Esophagus (tissue), 2 donors: ENCODE measurements around the gene RSBN1. TPM values are rescaled to one million over a fixed set of nuclear protein-coding genes. Genes with fewer than 3 reads are reported as not detected.

Experiments used
- H3K27ac ChIP-seq, 2 donors: one replicate each; pipeline ENCODE4 v1.5.1; 2013; ENCODE audit warnings: low read depth in 2 of 2, mild to moderate bottlenecking in 2 of 2, inconsistent platforms in 1 of 2, low read length in 1 of 2, moderate library complexity in 1 of 2
- H3K27me3 ChIP-seq, 2 donors: one replicate each; pipeline ENCODE4 v1.6.1; 2013; ENCODE audit warnings: low read length in 2 of 2, control low read depth in 1 of 2, mild to moderate bottlenecking in 1 of 2; ENCODE audit not compliant: insufficient read depth in 2 of 2, control insufficient read depth in 1 of 2
- H3K36me3 ChIP-seq, 2 donors: one replicate each; pipeline ENCODE4 v1.6.1; 2013; ENCODE audit warnings: low read length in 1 of 2; ENCODE audit not compliant: control insufficient read depth in 2 of 2, insufficient read depth in 2 of 2
- H3K4me1 ChIP-seq, 2 donors: one replicate each; pipeline ENCODE4 v1.6.1; 2013; ENCODE audit warnings: low read length in 1 of 2; ENCODE audit not compliant: control insufficient read depth in 2 of 2, insufficient read depth in 2 of 2
- H3K4me3 ChIP-seq, 2 donors: one replicate each; pipeline ENCODE4 v1.5.1; 2013; ENCODE audit warnings: low read length in 2 of 2, mild to moderate bottlenecking in 2 of 2, low read depth in 1 of 2, moderate library complexity in 1 of 2
- H3K9me3 ChIP-seq, 2 donors: one replicate each; pipeline ENCODE4 v1.6.1; 2013; ENCODE audit warnings: mild to moderate bottlenecking in 2 of 2, low read depth in 1 of 2, low read length in 1 of 2, moderate library complexity in 1 of 2; ENCODE audit not compliant: control insufficient read depth in 2 of 2, insufficient read depth in 1 of 2
- WGBS, 2 donors: extraction: QIAGEN DNeasy Blood & Tissue Kit; methylation state at CpG; one replicate each; pipeline ENCODE4 v1.1.7; 2013; 5-methylcytosine and 5-hydroxymethylcytosine counted together
- polyA plus RNA-seq, 2 donors: library from polyadenylated mRNA; stranded (reverse); fragments of 200-250 nt; gene quantifications; one replicate each; pipeline ENCODE4 v1.2.3, GENCODE V29; 2013
- donor health status: healthy with polysubstance abuse.
- donor health status: Bipolar disorder and iron deficiency.

The RSBN1 gene
- polyA plus RNA-seq, 2 donors, result 2.9 to 3.5 TPM

GRCh38 chr1:113818578-113818977 lies 6.3 kb upstream of the RSBN1 start:
- WGBS, 2 donors, result 87 to 93% methylated on average over 2 of the region's 2 CpGs
- Histone ChIP-seq H3K4me1 (no peaks in the 10 kb centered on the region), H3K27me3 (no peaks in the 10 kb centered on the region), H3K27ac (no peak overlapping the region), H3K4me3 (no peak overlapping the region), H3K36me3 (no peaks in the 10 kb centered on the region), H3K9me3 (no peaks in the 10 kb centered on the region)

DNA sequence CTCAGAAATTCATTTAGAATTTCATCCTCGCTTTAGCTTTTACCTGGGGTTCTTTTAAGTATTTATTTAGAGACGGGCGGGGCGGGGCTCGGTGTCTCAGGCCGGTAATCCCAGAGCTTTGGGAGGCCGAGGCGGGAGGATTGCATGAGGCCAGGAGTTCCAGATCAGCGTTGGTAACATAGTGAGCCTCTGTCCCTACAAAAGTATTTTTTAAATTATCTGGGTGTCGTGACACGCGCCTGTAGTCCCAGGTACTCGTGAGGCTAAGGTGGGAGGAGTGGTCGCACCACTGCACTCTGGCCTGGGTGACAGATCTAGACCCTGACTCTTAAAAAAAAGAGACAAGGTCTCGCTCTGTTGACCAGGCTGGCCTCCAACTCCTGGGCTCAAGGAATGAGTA lies 942 bp upstream of the RSBN1 start:
- H3K27me3 ChIP-seq, result no peaks in the 10 kb centered on the region
- peak overlapping the region in 1 of 2 donors; percentile 71 for H3K4me3 ChIP-seq
- WGBS, 2 donors, result 94 to 95% methylated on average over 15 of the region's 15 CpGs
- H3K27ac ChIP-seq, result no peak overlapping the region
- H3K36me3 ChIP-seq, result no peaks in the 10 kb centered on the region
- peaks cover 0 to 3% of the 10 kb centered on the region in 2 donors for H3K4me1 ChIP-seq
- no peaks in the 10 kb centered on the region for H3K9me3 ChIP-seq

- H3K36me3 ChIP-seq, result no peaks in the 10 kb centered on the region
- 19 to 22% methylated on average over 13 of the region's 13 CpGs for WGBS, 2 donors
- H3K4me3 ChIP-seq, result peak overlapping the region; percentile 38 to 71
Measured at GRCh38 chr1:113812661-113813135, 422 bp upstream of the RSBN1 start.

GRCh38 chr1:113811156-113811887 lies 954 bp downstream of the RSBN1 start:
- Histone ChIP-seq H3K4me3 (peak overlapping the region; percentile 71 to 80), H3K36me3 (no peaks in the 10 kb centered on the region), H3K9me3 (no peaks in the 10 kb centered on the region), H3K27ac (peak overlapping the region; percentile 87 to 90), H3K4me1 (peaks cover 0 to 3% of the 10 kb centered on the region in 2 donors), H3K27me3 (no peaks in the 10 kb centered on the region)
- 1% methylated on average over 29 of the region's 29 CpGs for WGBS, 2 donors

More at GRCh38 chr1:113812661-113813135, 422 bp upstream of the RSBN1 start:
- H3K27me3 ChIP-seq, result no peaks in the 10 kb centered on the region
- peak overlapping the region; percentile 66 to 79 for H3K27ac ChIP-seq
- no peaks in the 10 kb centered on the region for H3K9me3 ChIP-seq
- peaks cover 0 to 3% of the 10 kb centered on the region in 2 donors for H3K4me1 ChIP-seq

DNA sequence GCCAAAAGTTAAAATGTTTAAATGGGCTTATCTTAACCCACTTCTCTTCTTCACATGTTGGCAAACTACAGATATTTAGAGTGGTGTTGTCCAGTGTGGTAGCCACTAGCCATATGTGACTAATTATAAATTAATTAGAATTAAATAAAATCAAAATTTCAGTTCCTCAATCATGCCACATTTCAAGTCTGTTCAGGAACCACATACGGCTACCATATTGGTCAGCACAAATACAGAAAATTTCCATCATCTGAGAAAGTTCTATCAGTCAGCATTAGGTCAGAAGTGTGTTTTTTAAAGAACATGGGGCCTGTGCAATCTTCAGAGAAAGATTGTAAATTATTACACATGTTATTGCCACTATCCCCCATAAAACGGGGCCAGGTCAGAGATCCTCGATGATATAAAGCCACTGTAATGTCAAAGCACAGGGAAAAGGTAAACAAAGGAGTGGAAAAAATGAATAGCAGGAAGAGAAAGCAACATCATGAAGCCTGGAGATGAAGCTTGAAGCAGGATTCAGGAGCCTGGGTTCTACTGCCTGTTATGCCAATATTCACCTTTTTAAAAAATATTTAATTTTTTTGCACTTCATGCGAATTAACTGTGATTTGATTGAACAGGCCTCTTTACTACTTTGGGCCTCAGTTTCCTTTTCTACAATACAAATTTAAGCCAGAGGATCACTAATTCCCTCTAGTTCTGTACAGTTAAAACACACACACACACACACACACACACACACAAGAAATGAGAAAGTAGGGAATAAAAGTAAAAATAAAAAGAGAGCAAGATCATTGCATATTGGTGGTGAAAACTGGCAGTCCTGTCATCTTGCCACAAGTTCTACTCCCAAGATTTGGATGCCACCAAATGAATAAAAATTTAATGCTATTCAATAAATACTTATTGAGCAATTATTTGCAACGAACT lies 2.3 kb downstream of the RSBN1 start:
- peaks cover 0 to 3% of the 10 kb centered on the region in 2 donors for H3K4me1 ChIP-seq
- H3K27me3 ChIP-seq, result no peaks in the 10 kb centered on the region
- no peak overlapping the region for H3K27ac ChIP-seq
- 33 to 36% methylated on average over 5 of the region's 5 CpGs for WGBS, 2 donors
- H3K9me3 ChIP-seq, result no peaks in the 10 kb centered on the region
- no peaks in the 10 kb centered on the region for H3K36me3 ChIP-seq
- H3K4me3 ChIP-seq, result peak overlapping the region in 1 of 2 donors; percentile 71

DNA sequence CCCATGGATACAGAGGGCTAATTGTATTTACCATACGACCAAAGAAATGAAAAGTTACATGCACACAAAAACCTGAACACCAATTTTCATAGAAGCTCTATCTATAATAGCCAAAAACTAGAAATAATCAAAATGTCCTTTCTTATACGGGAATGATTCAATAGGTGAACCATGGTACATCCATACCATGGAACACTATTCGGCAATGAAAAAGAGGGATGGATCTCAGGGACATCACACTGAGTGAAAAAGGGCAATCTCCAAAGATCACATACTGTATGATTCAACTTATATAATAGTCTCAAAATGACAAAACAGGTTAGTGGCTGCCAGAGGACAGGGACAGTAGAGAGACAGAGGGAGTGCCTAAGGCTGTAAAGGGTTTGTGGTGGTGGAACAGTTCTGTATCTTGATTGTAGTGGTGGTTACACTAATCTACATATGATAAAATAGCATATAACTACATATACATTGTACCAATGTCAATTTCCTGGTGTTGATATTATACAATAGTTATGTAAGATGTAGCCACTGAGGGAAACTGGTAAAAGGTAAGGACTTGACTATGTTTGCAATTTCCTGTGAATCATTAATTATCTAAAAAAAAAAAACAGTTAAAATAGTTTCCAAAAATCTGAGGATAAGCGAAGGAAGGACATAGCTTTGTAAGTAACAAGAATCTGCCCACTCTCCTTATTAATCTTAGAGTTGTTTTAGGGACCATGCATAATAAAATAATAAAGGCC lies 3.7 kb downstream of the RSBN1 start:
- 90 to 93% methylated on average over 4 of the region's 4 CpGs for WGBS, 2 donors

GRCh38 chr1:113805639-113806038 lies 6.6 kb downstream of the RSBN1 start:
- 78 to 82% methylated on average over 4 of the region's 4 CpGs for WGBS, 2 donors
- Histone ChIP-seq H3K9me3 (no peaks in the 10 kb centered on the region), H3K27me3 (no peaks in the 10 kb centered on the region), H3K4me3 (no peak overlapping the region), H3K27ac (peak overlapping the region in 1 of 2 donors; percentile 39), H3K36me3 (no peaks in the 10 kb centered on the region), H3K4me1 (no peaks in the 10 kb centered on the region)

More for the DNA sequence above, 3.7 kb downstream of the RSBN1 start:
- peaks cover 0 to 3% of the 10 kb centered on the region in 2 donors for H3K4me1 ChIP-seq
- no peaks in the 10 kb centered on the region for H3K36me3 ChIP-seq
- no peaks in the 10 kb centered on the region for H3K27me3 ChIP-seq
- no peaks in the 10 kb centered on the region for H3K9me3 ChIP-seq
- H3K4me3 ChIP-seq, result no peak overlapping the region
- H3K27ac ChIP-seq, result no peak overlapping the region

DNA sequence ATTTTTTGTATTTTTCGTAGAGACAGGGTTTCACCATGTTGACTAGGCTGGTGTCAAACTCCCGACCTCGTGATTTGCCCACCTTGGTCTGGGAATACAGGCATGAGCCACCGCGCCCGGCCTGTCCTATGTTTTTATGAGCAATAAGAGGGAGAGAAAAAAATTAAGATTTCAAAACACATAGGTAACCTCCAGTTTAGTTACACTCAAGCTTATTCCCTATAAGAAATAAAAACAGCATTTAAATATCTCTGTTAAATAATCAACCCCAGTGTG lies 7.1 kb downstream of the RSBN1 start:
- Histone ChIP-seq H3K36me3 (no peaks in the 10 kb centered on the region), H3K9me3 (no peaks in the 10 kb centered on the region), H3K4me3 (no peak overlapping the region), H3K4me1 (no peaks in the 10 kb centered on the region), H3K27ac (no peak overlapping the region), H3K27me3 (no peaks in the 10 kb centered on the region)
- WGBS, 2 donors, result 95 to 97% methylated on average over 6 of the region's 6 CpGs
